Mesothelial cell of epicardium (in vitro differentiated cells): ENCODE measurements around the gene ZNF511. TPM values are rescaled to one million over a fixed set of nuclear protein-coding genes. Genes with fewer than 3 reads are reported as not detected.

Source experiments
- DNase-seq, 2 experiments: peaks; one replicate each; pipeline ENCODE4 v3.0.0; 2021; ENCODE audit warnings: low spot score in 2 of 2; ENCODE audit not compliant: unreplicated experiment in 2 of 2
- H3K27ac Mint-ChIP-seq: 2 replicates; pipeline ENCODE4 v1.8.0; 2021; ENCODE audit warnings: mixed read lengths
- H3K27me3 Mint-ChIP-seq: 2 replicates; pipeline ENCODE4 v1.8.0; 2021; ENCODE audit warnings: low read depth, mixed read lengths
- H3K36me3 Mint-ChIP-seq: 2 replicates; pipeline ENCODE4 v1.8.0; 2021; ENCODE audit warnings: mixed read lengths
- H3K4me1 Mint-ChIP-seq: 2 replicates; pipeline ENCODE4 v1.8.0; 2021; ENCODE audit warnings: mixed read lengths
- H3K4me3 Mint-ChIP-seq: 2 replicates; pipeline ENCODE4 v1.8.0; 2021; ENCODE audit warnings: mild to moderate bottlenecking, moderate library complexity, mixed read lengths
- H3K9me3 Mint-ChIP-seq: 2 replicates; pipeline ENCODE4 v1.8.0; 2021; ENCODE audit warnings: mixed read lengths
- CTCF ChIP-seq: fragments of 200-600 bp; sonication (generic); IDR thresholded peaks from one replicate; pipeline ENCODE4 v1.5.0; 2021; ENCODE audit warnings: antibody characterized with exemption; ENCODE audit not compliant: unreplicated experiment
- total RNA-seq: library from RNA; stranded (reverse); gene quantifications from 3 replicates; pipeline ENCODE4 v1.2.1, GENCODE V29; 2021

The ZNF511 gene
- total RNA-seq, 1 donor from 2014 or later = 44.9 TPM

GRCh38 chr10:133358162-133358924, 49.6 kb downstream of the ZNF511 start:
- H3K4me1 Mint-ChIP-seq = peaks cover 20% of the 10 kb centered on the region
- H3K36me3 Mint-ChIP-seq = peaks cover 11% of the 10 kb centered on the region
- no peak overlapping the region for H3K27ac Mint-ChIP-seq
- no peak for DNase-seq
- H3K9me3 Mint-ChIP-seq = no peaks in the 10 kb centered on the region
- H3K4me3 Mint-ChIP-seq = peak overlapping the region; percentile 22
- no peaks in the 10 kb centered on the region for H3K27me3 Mint-ChIP-seq
- no peak for TF ChIP-seq CTCF

- Mint-ChIP-seq H3K27me3 (no peaks in the 10 kb centered on the region), H3K27ac (no peak overlapping the region), H3K36me3 (peaks cover 11% of the 10 kb centered on the region), H3K4me1 (peaks cover 20% of the 10 kb centered on the region), H3K9me3 (no peaks in the 10 kb centered on the region), H3K4me3 (peak overlapping the region; percentile 22)
- no peak for TF ChIP-seq CTCF
- DNase-seq = no peak
Observed at GRCh38 chr10:133358925-133359310, 50.2 kb downstream of the ZNF511 start.

GRCh38 chr10:133359554-133359971, 50.8 kb downstream of the ZNF511 start:
- DNase-seq = peak in 1 of 2 experiments; percentile 70
- Mint-ChIP-seq H3K27me3 (no peaks in the 10 kb centered on the region), H3K36me3 (peaks cover 14% of the 10 kb centered on the region), H3K4me3 (no peak overlapping the region), H3K27ac (peak overlapping the region; percentile 84), H3K9me3 (no peaks in the 10 kb centered on the region), H3K4me1 (peaks cover 23% of the 10 kb centered on the region)
- no peak for TF ChIP-seq CTCF

GRCh38 chr10:133359972-133360610, 51.4 kb downstream of the ZNF511 start:
- H3K9me3 Mint-ChIP-seq = no peaks in the 10 kb centered on the region
- no peaks in the 10 kb centered on the region for H3K27me3 Mint-ChIP-seq
- H3K27ac Mint-ChIP-seq = peak overlapping the region; percentile 84
- peaks cover 26% of the 10 kb centered on the region for H3K4me1 Mint-ChIP-seq
- H3K36me3 Mint-ChIP-seq = peaks cover 17% of the 10 kb centered on the region
- DNase-seq = no peak
- peak overlapping the region; percentile 30 for H3K4me3 Mint-ChIP-seq
- TF ChIP-seq CTCF = no peak

GRCh38 chr10:133361227-133361626, 52.5 kb downstream of the ZNF511 start:
- Mint-ChIP-seq H3K4me3 (no peak overlapping the region), H3K4me1 (peaks cover 22% of the 10 kb centered on the region), H3K27me3 (no peaks in the 10 kb centered on the region), H3K36me3 (peaks cover 20% of the 10 kb centered on the region), H3K27ac (no peak overlapping the region), H3K9me3 (no peaks in the 10 kb centered on the region)
- DNase-seq = no peak
- TF ChIP-seq CTCF = no peak
